Forelimb muscle (tissue), 1 donor: ENCODE measurements around the gene DMD. TPM values are rescaled to one million over a fixed set of nuclear protein-coding genes. Genes with fewer than 3 reads are reported as not detected.
"Not testable (repeated sequence)": the region's sequence is repeated elsewhere in the genome, so short reads cannot be mapped to it uniquely, and the experiment has no call there.

ENCODE experiments used
- DNase-seq: peaks from one replicate; pipeline ENCODE4 v3.0.0-alpha.2; 2013; ENCODE audit warnings: low read depth
- polyA plus RNA-seq: library from polyadenylated mRNA; unstranded; fragments of 120-200 nt; gene quantifications from one replicate; pipeline ENCODE4 v1.2.1, GENCODE V29; 2013; ENCODE audit not compliant: insufficient read length

Gene DMD
- polyA plus RNA-seq, 1 donor = 100 TPM

DNA sequence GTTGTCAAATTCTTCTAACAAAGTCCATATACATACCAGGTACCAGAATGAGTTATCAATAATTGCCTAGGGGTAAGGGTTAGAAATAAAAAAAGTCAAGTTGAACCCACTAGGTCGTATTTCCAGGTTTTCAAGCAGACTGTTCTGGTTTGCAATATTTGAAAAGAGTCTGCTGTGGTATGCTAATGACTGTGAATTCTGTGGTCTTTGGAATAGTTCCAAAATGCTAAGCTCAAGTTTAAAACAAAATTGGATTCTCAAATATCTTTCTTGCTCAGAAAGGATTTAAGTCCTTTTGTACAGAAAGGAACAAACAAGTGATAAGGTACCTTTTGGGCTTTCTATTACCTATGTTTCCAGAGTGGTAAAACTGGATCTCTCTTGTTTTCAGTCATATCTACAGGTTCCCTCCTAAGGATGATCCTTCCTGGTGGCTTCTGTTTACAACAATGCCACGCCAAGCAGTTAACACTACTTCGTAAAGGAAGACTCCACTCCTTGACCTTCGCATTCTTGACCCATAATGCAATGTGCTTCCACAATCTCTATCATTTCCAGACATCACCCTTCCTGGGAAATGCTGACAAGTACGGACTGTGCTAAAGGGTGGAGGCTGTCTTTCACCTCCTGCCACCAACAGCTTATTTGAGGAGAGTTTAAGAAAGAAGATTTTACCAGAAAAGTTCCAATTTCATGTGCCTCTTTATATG, 1607.8 kb downstream of the DMD start:
- no peak for DNase-seq

DNA sequence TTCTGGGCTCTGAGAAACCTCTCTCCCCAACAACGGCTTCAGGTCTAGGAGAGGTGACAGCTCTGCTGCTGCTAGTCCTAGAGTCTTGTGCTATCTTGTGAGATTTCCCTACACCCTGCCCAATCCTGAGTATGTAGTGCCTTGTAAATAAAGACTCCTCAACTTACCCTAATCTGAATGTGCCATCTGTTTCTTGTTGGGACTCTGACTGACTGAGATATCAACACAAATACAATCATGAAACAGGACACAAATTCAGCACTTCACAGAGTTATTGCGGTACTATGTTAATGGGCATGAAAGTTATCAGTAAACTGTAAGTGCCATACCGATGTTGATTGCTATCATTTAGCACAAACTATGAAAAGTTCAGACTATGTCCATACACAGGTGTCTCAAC, 1610.5 kb downstream of the DMD start:
- no peak for DNase-seq

DNA sequence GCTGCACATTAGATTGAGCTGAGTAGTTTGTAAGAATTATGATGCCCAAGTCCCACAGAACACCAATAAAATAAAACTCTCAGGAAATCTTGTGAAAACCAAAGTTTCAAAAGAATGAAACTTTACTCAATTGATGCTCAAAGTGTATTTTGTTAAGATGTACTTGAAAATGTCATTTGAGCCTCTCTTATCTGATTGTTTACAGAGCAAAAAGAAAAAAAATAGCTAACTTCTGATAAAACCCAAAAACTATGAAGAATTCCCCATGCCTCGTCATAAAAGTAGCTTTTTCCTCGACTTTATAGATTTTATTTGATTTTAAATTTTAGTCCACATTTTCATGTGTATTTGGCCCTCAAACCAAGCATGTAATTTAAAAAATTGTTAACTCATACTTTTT, 1618.0 kb downstream of the DMD start:
- no peak for DNase-seq

DNA sequence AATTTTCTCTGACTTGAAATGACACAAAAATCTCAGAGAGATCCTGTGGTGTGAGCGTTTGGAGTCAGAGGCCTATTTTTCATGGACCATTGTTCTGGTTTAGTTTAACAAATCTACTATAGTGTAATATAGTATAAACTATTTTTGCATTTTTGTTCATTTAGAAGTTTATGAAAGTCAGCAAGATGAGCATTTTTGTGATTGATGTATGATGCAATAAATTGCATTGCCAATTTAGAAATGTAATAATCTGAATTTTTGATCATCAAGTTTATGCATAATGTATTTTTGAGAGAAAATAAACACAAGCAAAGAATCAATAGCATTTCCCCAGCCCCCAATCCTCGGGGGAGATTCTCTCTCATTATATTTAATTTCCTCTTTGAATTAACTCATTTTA, 1620.0 kb downstream of the DMD start:
- DNase-seq = no peak

DNA sequence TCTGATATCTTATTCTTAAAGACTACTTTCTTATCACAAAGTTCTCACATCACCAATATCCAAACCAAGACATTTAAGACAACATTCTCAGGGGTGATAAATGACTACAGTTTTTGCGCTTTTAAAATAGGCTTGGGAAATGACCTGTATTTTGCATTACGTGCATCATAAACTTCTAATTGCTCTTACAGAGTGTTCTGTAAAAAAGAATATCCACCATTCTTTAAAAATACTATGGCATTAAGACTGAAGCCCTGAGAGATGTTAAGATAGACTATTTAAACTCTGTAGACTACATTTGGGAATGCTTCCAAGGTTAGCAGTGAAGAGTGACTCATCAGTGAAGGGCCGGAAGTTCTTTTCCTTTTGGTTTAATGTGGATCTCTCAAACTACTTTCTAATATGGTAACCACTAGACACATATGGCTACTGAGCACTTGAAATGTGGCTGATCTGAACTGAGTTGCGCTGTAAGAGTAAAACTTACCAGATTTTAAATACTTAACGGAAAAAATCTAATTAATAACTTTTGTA, 1620.7 kb downstream of the DMD start:
- no peak for DNase-seq

DNA sequence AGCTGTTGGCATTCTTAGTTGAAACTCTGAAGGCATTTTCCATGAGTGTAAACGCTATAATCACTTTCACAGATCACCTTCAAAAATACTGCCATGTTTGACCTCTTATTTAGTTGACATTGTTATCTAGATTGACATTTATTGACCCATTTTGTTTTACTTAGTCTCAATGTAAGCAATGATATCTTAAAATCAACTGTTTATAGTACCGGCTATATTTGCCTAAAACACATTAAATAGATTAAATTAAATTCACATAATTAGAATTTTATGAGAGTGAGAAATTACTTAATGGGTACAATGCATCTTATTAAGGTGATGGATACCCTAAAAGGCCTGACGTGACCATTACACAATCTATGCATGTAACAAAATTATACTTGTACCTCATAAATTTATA, 1621.8 kb downstream of the DMD start:
- no peak for DNase-seq

DNA sequence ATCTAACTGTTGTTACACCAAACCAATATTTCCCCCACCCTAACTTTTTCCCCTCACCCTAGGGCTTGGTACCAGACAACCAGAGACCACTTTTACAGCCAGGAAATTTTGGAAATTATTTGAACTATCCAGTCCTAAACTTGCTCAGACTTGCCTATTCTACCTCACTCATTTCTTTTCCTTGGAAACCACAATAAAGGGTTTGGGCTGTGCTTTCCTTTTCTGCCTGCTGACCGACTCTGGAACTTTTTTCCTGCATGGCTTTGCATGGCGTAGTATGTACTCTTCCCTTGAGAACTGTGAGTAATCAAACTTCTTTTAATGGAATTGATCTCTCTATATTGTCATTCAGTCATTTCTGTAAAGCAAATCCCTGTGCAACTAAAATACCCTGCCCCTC, 1623.0 kb downstream of the DMD start:
- DNase-seq = no peak

DNA sequence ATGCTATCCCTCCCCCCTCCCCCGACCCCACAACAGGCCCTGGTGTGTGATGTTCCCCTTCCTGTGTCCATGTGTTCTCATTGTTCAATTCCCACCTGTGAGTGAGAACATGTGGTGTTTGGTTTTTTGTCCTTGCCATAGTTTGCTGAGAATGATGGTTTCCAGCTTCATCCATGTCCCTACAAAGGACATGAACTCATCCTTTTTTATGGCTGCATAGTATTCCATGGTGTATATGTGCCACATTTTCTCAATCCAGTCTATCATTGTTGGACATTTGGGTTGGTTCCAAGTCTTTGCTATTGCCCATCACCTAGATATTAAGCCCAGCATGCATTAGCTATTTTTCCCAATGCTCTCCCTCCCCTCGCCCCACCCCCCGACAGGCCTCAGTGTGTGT, 1627.5 kb downstream of the DMD start:
- DNase-seq = not testable (repeated sequence)

DNA sequence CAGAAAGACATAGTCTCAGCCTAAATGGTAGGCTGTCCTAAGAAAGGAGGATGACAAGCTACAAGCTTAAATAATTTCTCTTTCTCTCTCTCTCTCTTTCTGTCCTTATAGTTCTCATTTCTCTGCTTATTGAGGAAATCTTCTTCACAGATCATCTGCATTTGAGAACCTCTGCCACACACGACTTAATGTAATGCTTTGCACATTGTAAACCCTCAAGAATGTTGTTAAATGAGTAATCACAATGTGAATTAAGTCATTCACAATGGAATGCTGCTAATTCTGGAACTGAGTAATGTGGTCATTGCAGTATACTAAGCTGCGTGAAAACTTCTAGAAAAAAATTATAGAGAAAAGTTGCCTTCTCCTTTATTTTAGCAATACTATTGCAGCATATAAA, 1630.6 kb downstream of the DMD start:
- DNase-seq = no peak

DNA sequence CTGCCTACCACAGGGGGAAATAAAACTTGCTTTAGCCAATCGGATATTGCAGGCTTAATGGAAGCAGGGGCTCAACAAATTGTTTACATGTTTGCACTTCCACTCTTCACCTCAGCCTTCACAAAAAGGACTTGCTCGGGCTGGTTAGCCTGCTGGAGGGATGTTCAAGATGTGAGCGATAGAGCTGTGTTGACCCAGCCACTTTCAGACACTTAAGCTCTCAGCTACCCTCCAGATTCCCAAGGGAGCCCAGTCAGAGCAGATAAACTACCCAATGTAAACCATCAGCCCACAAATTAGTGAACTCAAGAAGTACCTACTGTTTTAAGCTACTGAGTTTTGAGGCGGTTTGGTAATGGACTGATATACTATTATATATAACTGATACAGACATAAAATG, 1631.1 kb downstream of the DMD start:
- DNase-seq = no peak

DNA sequence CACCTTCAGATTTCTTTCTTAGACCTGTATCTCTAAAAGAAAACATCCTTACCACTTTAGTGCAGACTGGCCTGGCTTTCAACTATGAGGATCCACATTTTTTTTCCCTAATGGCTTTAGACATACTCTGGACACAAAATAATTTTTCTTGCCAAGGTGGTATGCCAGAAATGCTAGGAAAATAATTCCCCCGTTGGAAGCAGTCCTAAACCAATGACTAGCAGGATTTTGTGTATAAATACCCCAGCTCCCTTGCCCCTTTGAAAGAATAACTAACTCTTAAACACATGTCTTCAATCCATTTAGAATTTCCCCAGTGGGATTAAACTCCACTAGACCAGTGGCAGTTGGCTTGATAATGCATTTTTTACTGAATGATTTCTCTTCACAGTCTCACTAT, 1639.0 kb downstream of the DMD start:
- DNase-seq = no peak

DNA sequence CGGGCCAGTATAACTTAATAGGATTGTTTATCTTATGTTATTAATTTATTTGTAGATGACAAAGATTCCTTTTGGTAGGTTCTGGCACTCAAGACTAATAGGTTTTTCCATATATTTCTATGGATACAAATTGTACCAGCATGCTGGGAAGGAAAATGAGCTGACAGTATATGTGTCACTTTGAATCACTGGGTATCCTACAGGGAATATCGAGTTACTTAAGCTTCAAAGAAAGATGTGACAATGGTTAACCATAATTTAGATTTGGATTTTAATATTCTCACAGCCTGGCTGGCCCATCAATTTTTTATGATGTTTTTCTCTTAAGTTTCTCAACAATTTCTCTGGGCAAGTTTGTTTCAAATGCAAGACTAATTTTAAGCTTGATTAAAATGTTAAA, 1640.7 kb downstream of the DMD start:
- DNase-seq = no peak

DNA sequence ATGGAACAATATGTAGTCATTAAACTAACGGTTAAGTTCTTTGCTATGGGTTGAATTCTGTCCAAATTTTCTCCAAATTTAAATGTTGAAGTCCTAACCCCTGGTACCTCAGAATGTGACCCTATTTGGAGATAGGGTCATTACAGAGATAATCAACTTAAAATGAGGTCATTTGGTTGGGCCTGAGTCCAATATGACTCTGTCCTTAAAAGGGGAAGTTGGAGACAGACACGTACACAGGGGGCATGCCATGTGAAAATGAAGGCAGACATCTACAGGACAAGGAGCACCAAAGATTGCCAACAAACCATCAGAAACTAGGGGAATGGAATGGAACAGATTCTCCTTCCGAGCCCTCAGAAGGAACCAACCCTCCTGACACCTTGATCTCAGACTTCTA, 1647.6 kb downstream of the DMD start:
- DNase-seq = no peak

DNA sequence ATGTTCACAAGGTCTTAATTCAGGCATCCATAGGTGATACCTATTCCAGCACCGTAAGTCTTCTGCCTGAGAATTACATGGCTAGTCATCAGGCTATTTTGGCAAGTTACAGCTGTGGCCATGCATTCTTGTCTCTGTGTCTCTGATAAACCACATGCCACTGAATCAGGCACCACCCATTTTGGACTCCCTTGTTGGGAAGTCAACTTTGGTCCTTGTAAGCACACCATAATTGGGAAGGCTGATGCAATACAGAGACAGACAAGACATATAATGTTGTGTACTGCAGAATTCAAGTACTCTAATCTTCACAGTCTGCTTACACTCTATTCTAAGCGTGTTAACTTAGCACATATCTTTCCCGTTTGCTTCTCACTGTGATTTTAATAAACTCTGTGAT, 1655.8 kb downstream of the DMD start:
- DNase-seq = no peak

DNA sequence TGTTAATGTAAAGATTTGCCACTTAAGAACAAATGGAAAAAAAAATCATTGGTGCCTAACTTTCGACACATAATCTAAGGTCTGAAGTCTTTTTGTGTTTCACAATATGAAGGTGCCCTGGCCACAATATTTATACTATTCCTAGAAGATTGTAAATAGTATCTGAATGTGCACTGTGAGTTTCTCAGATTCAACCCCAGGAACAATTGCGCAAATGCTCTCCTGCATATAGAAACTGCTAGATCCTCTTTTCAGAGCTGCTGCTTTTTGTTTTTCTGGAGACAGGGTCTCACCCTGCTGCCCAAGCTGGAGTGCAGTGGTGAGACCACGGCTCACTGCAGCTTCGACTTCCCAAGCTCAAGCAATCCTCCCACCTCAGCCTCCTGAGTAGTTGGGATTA, 1659.4 kb downstream of the DMD start:
- DNase-seq = no peak

DNA sequence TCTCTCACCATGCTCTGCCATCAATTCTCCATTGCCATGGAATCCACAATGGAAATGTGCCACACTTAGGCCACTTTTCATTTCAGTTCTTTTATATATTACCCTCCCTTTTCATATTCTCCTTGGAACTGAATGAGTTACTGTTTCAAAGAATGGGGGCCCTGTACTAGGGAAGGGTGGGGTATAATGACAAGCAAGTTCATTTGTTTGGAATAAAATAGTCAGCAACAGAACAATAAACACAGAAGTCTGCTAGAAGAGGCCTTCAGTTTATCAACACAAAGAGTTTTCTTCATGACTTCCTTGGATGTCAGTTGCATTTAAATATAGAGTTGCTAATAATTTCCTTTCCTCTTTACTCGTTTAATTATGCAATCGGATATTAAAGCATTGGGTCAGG, 1661.2 kb downstream of the DMD start:
- DNase-seq = no peak

DNA sequence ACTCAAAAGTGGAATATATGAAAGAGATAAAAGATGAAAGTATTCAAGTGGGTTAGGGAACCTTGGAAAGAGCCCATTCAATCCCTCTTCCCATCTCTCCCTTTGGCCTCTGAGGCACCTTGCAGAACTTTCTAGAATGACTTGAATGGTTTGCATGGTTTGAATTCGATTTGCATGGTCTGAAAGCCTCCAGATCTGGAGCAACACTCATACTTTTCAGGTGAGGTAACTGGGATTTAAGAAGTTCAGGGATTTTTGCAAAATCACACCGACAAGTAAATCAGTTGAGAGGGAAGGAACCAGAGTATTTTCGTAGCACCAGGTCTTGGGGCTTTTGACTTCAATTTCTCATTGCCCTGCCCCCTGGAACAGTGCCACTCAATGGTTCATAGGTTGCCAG, 1663.5 kb downstream of the DMD start:
- no peak for DNase-seq

DNA sequence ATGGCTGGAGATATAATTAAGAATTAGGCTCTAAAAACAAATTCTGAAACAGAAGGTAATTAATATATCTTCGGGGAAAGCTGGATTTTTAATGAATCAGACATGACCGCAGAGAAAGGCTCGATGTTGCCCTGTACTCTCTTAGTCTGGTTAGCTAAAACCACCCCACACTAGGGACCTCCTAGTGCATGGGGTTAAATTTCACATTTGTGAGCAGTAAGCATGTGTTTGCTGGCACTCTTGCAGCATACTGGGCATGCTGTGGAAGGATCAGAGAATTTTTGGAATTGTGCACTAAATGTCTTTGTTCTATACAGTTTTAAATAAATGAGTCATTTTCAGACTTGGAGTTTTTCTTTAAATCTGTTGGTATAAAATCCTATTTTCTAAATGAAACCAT, 1663.9 kb downstream of the DMD start:
- no peak for DNase-seq

DNA sequence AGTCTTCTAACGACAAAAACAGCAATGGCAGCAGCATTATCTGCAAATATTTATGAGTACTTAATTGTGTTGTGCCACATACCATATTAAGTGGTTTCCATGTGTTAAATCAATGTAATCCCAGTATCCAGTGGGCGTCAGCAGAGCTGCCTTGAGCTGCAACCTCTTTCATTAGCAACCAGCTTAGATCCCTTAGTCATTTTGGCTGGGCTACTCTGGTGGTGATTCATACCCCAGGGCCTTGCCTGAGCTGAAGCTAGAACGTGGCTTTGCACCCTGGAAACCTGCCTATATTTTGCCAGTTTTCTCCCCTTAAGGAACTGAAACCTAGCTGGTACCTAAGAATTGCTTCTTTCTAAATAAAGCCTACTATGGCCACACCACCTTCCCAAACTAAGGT, 1665.2 kb downstream of the DMD start:
- no peak for DNase-seq

DNA sequence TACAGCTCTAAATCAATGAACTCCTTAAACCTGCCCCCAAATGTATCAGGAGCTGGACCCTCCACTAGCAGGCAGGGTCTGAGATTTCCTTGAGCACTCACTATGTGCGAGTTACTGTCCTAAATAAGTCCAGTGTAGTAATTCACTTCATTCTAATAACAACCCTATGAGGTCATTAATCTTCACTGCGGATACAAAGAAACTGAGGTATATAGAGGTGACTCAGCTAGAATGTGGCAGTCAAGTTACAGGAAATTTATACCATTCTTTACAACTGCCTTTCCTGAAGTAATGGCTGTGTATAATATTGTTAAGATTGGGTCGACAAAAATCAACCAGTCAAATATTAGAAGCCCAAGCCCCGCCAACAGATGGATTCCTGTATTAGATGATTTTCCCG, 1665.6 kb downstream of the DMD start:
- DNase-seq = no peak

DNA sequence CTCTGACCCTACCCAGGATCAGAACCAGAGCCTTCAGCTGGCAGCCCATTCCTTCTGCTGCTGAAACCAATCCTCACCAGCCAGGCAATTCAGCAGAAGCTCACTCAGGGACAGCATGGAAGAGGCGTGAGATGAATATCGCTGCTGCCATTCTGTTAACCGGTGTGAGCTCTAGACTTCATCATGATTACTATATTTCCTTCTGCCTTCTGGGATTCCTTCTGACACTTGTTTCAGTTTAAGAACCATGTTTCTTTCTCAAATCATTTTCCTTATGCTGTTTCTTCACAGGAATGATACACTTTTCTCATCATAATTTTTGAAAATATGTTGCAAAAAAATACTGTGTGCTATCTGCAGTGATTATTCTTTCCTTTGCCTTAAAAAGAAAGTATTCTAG, 1666.2 kb downstream of the DMD start:
- no peak for DNase-seq

DNA sequence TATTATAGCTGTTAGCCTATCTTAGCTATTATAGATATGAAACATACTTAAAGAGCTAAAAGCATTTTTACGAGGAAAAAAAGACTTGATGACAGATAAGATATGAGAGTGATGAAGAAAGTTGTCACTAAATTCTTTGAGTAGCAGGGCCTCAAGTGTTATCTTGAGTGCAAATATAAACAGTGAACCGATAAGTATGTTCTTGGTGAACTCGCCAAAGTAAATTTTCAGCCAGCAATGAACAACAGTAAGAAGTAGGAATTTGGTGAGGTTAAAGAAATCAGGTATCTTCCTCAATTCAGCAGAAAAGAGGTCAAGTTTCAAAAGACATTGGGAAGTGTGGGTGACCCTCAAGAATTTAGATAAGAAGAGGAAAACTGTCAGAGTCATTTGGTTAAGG, 1667.7 kb downstream of the DMD start:
- DNase-seq = no peak

DNA sequence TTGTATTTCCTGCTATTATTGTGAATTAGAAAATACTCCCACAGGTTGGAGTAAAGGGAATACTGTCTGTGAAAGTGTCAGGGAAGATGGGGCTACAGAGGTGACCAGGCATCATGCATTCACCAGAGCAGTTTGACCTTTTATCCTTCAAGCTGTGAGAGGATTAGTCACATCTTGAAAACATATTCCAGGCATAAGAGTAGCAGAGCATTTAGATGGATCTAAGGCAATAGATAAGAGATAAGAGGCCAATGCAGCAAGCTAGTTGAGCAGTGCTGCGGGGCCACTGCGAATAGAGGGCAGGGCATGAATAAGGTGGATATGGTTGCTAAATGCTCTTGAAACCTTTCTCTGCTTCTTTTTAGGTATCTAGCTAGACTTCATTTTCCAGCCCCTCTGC, 1668.8 kb downstream of the DMD start:
- no peak for DNase-seq

DNA sequence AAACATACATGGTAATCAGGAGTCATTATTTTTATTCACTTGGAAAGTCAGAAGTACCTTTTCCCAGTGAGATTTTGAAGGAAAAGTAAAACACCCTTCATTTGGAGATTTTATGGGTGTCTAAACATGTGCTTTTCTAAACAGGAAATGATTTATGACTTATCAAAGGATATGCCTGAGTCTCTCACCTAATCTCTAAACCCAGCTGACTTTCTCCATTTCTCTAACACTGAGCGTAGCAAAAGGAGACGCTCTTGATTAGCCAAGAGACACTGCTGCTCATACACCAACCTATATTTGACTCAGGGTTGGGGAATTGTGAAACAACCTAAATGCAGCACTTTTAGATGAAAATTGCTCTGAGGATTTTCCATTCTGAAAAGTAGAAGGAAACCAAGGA, 1671.0 kb downstream of the DMD start:
- no peak for DNase-seq
